ENCODE data around the gene SEZ6L.
A peak's percentile ranks its signal among the peaks of the same experiment; 100 is the strongest.

The SEZ6L gene

DNA sequence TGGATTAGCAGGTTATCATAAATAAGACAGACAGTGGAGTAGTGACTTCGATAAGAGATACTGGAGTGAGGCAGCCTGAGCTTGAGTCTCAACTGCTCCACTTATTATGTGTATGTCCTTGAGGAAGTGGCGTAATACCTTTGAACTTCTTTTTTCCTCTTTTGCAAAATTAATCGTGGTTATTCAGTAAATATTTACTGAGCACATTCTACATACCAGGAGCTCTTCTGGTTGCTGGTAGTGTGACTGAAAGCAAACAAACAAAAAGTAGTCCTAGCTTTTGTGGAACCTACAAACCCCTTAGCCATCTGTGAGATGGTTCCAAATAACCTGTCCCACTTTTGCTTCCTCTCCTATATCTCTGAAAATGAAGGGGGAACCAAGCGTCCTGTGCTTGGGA, 134.2 kb downstream of the SEZ6L start:
- DNase-seq = no peak

DNA sequence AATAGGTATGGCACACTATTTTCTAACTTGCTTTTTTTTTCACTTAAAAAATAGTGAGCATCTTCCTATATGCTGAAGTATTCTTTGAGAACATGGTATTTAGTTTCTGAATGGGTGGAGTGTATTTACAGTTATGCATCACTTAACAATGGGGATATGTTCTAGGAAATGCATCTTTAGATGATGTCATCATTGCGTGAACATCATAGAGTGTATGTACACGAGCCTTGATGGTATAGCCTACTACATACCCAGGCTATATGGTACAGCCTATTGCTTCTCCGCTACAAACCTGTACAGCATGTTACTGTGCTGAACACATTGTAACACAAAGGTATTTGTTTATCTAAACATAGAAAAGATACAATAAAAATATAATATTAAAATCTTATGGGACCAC, 135.5 kb downstream of the SEZ6L start:
- DNase-seq = no peak

DNA sequence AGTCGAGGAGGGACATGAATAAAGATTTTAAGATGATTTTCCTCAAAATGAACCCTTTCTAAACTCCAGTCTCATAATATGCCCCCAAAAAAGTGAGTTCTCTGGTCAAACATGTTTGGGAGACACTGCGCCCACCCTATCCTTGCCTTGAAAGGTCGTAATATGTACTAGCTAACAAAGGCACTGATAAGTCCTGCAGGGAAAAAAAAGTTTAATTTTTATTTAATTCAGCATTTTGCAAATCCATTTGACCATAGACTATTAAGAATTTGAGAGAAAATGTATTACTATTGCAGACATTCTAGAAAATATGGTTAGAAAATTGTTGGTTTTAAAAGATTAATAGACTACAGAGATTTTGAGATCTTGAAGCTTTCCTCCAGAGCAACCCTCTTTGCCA, 139.2 kb downstream of the SEZ6L start:
- no peak for DNase-seq

DNA sequence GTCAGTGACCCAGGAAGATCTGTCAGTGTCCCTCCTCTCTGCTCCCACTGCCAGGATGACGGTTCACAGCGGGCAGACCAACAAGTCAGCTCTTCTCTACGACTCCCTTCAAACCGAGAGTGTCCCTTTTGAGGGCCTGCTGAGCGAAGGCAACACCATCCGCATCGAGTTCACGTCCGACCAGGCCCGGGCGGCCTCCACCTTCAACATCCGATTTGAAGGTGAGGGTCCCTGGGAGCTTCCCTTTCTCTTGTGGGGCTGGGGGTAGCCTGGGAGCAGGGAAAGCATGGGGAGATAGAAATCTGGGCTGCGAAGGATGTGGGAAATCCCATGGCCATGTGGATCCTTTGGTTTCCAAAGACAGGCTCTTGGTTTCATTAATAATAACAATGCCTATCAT, 141.4 kb downstream of the SEZ6L start:
- DNase-seq = no peak

DNA sequence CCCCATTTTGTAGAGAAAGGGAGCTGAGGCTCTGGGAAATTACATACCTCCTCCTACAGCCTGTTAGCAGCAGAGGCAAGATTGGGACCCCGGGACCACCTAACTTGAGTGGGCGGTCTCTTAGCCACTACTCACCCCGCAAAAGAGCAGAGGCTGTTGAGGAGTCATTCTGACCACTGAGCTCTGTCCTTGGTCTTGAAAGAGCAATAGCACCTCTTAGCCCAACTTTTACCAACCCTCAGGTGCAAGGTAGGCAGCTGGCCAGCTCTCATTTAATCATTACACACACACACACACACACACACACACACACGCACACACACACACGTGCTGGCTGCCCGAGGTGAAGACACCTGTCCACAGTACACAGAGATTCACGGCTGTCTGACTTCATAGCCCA, 144.0 kb downstream of the SEZ6L start:
- DNase-seq = no peak

DNA sequence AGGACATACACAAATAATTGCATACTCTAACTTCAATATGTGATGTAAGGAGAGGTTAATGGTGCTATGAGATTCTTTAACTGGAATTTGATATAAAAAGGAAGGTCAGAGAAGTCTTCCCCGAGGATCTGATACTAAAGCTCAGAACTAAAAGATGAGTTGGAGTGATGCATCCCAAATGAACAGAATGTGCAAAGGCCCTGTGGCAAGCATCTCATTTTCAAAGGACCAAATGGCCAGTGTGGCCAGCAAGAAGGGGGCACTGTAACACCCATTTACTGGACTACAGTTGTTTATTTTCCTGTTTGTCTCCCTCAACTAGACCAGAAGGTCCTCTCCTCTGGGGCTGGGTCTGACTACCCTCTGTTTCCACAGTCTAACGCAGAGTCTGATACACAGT, 144.9 kb downstream of the SEZ6L start:
- DNase-seq = no peak

DNA sequence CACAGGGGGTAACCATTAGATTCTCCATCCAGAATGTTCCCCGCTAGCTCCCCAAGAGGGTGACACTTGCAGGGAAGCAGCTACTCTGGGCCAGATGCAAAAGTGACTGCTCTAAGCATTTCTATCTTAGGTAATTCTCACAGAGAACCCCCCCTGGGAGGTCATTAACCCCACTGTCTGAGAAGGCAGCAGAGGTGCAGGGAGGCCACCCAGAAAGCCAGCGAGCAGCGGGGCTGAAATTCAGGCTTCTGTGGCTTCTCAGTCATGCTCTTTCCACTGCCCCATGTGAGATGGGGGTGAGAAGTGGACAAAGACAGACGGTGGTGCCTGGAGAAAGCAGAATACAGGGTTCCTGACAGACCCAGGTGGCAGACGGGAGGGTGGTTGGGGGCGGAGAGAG, 145.4 kb downstream of the SEZ6L start:
- DNase-seq = no peak

DNA sequence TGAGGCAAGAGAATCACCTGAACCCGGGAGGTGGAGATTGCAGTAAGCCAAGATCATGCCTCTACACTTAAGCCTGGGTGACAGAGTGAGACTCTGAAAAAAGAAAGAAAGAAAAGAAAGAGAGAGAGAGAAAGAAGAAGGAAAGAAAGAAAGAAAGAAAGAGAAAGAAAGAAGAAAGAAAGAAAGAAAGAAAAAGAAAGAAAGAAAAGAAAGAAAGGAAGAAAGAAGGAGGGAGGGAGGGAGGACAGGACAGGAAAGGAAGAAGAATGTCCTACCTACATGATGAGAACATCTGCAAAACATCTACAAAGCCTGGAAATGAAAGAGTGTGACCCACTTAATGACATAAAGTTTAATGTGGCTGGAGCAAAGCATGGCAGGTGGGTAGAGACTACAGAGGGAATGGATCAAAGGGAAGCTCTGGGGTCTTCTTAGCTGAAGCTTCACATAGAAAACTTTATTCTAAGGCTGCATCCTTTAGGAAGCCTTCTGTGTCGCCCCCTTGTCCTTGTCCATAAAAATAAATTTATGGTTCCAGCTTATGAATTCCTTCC, 147.5 kb downstream of the SEZ6L start:
- DNase-seq = no peak

DNA sequence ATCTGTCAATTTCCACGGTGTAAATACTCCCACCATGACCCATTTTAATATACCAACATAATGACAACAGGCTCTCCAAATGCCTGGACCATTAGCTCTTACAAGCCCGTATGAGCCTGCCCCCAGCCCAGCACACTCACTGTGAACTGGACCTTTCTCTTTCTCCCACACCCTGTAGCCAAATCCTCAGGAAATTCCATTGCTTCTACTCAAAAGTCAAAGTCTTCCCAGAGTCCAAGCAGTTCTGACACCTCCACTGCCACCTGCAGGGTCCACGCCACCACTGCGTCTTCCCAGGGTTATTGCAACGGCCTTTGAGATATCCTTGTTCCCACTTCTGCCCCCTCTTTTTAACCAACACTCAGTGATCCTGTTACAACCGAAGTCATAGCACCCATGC, 149.7 kb downstream of the SEZ6L start:
- DNase-seq = no peak

DNA sequence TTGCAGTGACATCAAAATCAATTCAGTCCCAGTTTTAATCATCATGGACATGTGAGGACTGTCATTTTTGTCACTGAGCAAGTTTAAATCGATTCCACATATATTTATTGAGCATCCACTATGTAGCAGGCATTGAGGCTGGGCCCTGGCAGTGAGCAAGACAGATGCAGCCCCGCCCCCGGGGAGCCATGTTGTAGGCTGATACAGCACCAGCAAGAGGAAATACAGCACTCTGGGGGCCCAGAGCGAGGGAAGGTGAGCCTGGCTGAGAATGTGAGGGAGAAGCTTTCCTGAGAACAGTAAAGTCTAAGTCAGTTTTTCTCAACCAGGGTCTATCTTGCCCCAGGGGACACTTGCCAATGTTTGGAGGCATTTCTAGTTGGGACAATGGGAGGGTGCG, 151.2 kb downstream of the SEZ6L start:
- no peak for DNase-seq

DNA sequence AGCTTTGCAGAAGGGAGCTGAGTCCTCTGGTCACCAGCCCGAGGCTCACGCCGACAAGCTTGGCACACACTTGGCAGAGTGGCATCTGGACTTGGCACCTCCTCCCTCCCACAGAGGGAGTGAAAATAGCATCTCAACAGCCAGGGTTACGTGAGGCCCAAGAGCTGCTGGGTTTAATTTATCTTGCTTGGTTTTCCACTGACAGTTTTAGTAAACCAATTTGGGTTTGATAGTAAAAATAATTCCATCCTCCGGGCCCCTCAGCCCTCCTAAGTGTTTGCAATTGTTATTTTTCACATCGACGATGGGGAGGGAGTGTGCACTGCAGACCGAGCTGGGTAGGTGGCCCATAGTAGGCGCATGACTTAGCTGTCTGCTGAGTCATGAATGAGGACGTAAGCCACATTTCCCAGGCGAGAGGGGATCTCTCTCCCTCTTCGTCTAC, 152.2 kb downstream of the SEZ6L start:
- DNase-seq = no peak

DNA sequence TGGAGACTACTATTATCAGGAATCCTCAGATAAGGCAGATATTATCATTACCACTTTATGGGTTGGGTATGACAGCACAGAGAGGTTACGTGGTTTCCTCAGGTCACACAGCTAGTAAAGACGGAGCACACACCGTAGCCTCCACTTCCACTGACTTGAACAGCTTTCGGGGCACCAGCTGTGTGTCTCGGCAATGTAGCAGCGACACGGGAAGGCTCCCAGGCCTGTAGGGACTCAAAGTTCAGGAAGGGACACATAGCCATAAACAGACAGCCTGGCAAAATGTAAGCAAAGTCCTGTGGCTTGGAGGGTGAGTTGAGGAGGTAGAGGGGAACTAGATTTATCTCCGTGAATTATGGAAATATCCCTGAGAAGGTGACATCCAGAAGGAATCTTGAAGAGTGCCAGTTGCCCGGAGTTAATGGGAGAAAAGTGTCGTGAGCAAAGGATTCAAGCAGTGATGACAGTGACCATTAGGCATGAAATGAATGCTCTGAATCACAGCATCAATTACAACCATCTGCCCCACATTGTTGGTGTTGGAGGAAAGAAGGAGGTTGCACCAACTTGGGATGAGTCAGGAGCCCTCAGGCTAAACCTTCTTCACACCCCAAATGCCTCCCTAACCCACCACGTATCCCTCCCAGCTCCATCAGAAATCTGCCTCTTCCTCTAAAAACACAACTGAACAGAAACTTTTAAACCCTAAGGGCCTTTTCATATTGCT, 153.1 kb downstream of the SEZ6L start:
- DNase-seq = no peak

DNA sequence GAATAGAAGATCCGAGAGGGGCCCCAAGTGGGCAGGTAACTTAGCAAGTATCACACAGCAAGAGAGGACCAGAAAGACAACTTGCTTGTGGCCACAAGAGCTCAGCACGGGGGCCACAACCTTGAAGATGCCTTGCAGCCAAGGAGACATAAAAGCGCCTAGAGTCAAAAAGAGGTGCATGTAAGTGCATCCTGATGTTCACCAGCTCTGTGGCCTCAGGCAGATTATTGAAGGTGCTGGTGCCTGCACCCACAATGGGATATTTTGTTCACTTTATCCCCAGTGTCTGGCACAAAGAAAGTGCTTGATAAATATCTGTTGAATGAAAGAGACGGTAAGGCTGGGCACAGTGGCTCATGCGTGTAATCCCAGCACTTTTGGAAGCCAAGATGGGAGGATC, 153.8 kb downstream of the SEZ6L start:
- no peak for DNase-seq

DNA sequence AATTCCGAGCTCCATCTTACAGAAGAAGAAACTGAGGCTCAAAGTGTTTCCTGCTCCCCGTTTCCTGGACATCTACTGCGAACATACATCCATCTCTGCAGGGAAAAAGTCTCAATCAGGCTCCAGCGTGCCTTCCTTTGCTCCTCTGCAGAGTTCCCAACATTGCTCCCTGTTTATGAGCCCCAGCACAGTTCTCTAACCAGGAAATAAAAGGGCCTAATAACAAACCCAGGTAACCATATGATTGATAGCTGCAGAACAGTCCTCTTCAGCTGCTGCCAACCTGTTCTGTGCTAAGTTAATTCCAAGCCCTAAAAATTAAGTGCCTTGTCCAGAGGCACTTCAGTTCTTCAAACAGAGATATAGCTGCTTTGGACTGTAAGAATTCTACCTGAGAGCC, 154.9 kb downstream of the SEZ6L start:
- no peak for DNase-seq

DNA sequence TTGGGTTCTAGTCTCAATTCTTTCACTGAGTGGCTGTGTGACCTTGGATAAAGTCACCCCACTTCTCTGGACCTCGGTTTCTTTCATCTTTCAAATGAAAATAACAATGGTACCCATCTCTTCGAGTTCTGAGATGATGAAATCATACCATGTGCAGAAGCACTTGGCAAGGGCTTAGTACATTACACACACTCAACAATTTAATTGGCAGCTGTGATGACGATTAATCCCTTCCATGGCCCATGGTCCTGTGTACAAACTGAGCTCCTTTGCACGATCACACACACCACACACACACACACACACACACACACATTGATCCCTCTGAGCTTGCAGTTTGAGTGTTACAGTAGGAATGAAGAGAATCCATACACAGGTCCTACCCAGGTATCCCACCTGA, 156.4 kb downstream of the SEZ6L start:
- DNase-seq = no peak

DNA sequence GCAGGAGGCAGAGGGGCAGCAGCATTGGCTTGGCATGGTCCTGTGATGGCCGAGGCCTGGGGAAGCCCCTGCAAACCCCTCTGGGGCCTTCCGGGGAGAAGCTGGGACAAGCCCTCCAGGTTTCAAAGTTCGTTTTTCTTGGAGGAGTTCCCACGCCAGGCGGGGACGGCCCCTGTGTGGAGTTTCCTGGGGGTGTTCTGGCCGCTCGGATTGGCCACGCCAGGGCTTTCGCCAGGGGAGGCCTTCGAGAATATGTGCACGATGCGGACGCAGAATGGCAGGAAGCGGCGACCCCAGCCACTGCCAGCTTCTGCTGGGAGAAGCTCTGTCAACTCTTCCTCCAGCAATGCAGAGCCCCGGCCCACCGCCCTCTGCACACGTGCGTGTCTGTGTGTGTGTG, 157.5 kb downstream of the SEZ6L start:
- no peak for DNase-seq

DNA sequence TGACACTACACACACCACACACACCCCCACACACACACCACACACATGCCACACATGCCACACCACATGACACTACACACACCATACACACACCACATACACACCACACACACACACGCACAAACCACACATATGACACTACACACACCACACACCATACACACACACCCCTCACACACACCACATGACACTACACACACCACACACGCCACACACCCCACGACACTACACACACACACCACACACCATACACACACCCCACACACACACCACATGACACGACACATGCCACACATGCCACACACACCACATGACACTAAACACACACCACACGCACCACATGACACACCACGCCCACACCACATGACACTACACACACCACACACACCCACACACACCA, 158.0 kb downstream of the SEZ6L start:
- DNase-seq = no peak

DNA sequence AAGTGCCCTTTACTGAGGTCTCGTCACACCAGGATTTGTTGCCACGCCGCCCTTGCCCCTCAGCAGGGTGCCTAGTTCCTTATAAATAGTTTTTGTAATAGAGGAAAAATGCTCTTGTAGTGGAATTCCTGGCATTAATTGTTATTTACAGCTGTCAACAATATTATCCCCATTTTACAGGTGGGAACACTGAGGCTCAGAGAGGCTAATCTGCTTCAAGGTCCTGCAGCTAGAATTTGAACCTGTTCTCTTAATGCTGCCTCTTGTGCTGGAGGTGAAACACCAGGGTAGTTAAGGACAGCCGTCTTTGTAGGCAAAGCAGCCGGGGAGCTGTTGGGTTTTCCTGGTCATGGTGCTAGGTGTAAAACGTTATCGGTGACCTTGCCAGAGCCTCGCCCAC, 159.0 kb downstream of the SEZ6L start:
- DNase-seq = no peak

DNA sequence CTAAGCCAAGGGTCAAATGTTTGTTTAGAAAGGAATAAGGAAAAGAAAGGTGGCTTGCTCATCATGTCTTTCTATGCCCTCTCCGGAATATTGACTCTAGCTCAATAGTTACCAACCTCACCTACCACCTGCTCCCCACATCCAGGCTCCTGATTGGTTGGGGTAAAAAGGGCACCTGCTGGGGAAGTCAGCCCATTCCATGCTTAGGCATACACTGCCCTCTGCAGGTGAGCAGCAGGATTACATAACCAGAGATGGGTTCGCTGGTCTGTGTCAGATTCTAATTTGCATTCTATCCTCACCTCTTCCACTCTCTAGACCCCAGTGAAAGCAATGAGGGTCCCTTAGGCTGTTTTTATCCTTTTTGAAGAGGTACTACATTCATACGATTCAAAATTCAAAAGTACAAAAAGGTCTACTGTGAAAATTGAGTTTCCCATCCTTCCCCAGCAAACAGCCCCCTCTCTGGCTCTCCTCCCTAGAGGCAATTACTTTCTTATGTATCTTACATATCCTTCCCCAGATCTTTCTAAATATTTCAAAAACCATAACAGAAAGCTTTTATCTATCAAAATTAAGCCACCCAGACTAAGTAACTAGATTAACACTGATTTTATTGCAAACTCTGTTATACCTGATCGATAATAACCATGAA, 161.8 kb downstream of the SEZ6L start:
- DNase-seq = peak; percentile 41

DNA sequence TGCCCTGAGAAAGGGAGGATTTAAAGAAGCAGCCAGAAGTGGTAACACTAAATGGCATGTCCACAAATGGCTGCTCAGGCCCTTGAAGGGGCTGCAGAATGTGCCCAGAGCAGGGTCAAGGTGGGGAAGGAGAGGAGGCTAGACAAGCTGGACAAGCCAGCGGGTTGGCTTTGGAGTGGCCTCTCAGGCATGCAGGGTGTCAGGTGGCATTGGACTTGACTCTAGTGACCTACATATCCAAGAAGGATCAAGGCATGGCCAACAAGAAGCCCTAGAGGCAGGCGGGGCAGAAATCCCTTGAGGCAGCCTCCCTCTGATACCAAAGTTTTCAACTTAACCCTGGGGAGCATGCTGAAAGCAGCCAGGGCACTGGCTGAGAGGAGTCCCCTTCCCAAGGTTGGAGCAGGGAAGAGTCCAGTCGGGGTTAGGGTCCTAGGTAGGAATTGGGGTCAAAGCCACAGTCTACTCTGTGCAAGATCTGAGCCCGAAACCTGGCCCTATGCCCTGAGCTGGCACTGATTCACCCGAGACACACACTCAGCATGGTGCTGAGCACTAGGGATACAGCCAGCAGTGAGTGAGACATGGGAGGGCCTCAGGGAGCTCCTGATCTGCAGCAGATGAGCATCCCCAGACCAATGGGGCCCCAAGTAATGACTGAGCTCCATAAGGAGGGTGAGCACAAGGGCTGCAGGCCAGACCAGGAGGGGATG, 164.0 kb downstream of the SEZ6L start:
- DNase-seq = no peak

DNA sequence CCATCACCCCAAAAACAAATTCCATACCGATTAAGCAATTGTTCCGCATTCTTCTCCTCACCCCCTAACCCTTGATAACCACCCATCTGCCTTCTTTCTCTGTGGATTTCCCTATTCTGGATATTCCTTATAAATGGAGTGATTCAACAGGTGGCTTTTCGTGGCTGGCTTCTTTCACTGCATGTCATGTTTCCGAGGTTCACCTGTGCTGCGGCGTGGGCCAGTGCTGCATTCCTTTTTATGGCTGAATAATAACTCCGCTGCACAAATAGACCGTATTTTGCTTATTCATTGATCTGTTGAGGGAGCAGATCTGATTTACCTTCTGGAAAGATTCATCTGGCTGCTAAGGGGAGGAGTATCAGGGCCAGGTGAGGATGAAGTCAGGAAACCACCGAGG, 165.0 kb downstream of the SEZ6L start:
- DNase-seq = no peak

DNA sequence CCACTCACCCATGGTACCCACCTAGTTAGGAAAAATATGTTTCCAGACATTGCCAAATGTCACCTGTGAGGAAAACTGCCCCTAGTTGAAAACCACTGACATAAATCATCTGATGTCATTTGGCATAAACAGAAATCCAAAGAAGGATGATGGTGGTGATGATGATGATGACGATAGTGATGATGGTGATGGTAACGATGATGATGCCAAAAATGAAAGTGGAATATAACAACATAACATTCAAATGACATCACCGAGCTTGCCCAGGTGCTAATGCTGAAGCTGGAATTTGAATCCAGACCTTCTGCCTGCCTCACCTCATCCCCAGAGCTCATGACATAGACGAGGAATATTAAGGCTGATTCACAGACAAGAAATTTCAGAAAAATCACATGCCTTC, 167.5 kb downstream of the SEZ6L start:
- no peak for DNase-seq

DNA sequence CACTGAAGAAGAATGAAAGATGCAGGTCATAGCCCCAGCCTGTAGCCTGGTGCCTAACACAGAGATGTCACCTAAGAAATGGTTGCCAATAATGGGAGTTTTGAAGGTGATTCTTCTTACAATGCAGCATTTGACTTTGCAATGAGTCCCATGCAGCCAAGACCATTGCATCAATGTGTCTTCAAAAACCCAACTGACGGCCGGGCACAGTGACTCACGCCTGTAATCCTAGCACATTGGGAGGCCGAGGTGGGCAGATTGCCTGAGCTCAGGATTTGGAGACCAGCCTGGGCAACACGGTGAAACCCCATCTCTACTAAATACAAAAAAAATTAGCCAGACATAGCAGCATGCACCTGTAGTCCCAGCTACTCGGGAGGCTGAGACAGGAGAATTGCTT, 170.5 kb downstream of the SEZ6L start:
- DNase-seq = no peak
